Measurements from ENCODE around the gene RPS15A.

DNA sequence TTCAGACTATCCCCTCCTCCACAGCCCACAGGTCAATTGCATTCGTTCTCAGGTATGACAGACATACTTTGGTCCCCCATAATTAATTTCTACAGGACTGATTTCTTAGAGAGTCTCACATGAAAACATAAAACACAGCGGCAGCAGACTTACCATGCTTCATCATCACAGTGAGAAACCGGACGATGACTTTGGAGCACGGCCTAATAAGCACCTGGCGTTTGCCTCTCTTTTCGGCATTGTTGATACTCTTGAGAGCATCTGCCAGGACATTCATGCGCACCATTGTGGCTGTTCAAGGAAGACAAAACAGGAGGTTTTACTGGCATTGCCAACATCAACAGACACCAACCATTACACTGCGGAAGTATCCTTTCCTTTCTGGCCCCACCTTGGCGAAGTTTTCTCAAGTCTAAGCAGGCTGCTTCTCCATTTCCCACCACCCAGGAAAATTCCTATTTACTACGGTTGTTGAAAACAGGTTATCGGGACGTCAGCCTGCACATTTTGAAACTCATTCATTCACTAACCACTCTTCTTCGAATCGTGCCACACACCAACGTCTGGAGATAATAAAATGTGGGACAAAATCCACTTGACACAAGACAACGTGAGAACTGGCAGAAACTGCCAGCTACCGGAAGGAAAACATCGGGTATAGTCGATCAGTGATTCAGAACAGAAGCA is 1.2 kb downstream of the RPS15A start:
- TF ChIP-seq, protein P1, sequence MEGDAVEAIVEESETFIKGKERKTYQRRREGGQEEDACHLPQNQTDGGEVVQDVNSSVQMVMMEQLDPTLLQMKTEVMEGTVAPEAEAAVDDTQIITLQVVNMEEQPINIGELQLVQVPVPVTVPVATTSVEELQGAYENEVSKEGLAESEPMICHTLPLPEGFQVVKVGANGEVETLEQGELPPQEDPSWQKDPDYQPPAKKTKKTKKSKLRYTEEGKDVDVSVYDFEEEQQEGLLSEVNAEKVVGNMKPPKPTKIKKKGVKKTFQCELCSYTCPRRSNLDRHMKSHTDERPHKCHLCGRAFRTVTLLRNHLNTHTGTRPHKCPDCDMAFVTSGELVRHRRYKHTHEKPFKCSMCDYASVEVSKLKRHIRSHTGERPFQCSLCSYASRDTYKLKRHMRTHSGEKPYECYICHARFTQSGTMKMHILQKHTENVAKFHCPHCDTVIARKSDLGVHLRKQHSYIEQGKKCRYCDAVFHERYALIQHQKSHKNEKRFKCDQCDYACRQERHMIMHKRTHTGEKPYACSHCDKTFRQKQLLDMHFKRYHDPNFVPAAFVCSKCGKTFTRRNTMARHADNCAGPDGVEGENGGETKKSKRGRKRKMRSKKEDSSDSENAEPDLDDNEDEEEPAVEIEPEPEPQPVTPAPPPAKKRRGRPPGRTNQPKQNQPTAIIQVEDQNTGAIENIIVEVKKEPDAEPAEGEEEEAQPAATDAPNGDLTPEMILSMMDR (IDR thresholded peaks at IDR 0.05; ENCODE audit: insufficient read depth, low read depth, low read length): no peak
- no peak for TF ChIP-seq EZH2 (IDR thresholded peaks at IDR 0.05; ENCODE audit: insufficient read depth, low read length)

All from astrocyte (in vitro differentiated cells and primary cell).